ENCODE measurements around the gene CACNA1E.
"Not testable (repeated sequence)": the region's sequence is repeated elsewhere in the genome, so short reads cannot be mapped to it uniquely, and the experiment has no call there.

CACNA1E gene

DNA sequence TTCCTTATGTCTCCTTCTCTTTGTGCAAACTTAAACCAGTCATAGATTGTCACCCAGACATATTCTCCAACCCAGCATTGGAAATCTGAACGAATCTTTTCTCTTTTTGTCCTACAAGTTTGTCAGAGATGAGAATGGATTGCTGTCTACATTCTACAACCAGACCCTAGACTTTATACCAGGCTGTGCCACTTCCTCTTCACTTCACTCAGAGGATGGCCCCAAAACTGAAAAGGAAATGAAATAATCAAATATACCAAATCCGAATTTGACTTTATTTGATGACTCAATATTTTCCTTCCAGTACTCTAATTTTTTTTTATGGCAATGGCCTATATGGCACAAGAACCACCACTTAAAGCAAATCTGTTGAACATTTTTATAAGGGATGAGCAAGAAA, 321.7 kb downstream of the CACNA1E start:
- no peak for DNase-seq (ENCODE audit: low read depth in 2 of 2, low spot score in 1 of 2)

DNA sequence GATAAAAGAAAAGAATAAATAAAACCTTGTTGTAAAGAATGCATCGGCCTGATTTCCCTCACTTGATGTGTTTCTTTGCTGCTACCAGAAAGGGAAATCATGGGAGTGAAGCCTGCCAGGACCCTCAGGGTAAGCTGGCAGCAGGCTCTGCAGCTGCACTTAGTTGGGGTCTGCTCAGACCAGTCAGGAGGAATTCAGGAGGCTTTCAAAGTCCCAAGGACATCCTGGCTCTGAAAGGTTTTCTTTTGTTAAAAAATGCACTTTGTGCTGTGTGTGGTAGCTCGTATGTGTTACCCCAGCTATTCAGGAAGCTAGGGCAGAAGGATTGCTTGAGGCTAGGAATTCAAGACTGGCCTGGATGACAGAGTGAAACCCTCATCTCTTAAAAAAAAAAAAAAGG, 323.4 kb downstream of the CACNA1E start:
- no peak for DNase-seq (ENCODE audit: low read depth in 2 of 2, low spot score in 1 of 2)

DNA sequence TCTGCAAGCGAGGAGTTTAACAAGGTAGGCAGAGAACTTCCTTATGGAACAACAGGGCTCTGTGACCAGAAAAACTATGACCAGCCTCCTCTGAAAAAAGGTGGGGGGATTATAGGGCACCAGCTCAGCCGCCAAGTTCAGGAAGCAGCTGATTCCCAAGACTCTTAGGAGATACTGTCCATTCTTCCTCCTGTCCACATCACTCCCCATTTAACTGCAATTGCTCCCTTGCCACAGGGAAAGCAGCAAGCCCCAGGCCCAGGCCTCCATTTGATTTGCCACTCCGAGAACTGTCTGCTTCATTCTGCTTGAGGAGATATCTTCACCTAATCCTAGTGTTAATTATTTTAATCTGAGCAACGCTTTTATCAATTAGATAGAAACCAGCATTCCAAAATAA, 323.9 kb downstream of the CACNA1E start:
- no peak for DNase-seq (ENCODE audit: low read depth in 2 of 2, low spot score in 1 of 2)

DNA sequence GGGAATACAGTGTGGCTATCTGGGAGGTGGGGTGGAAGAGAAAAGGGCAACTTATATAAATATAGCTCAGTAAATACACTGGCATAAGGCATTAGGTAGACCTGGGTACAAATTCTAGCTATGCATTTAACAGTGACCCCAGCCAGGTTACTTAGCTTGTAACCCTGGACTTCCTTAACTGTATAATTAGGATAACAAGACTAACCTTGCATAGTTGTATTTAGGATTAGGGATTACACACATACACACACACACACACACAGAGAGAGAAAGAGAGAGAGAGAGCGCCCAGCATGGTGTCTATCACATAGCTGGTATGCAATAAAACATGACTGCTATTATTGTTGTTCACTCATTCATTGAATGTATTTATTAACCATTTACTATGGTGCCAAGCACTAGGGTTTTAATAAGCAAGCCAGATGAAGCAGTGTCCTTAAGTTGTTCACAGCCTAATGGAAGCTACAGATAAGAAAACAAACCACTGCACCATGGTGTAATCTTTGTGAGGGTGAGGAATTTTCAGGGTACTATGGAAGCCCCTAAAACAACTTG, 326.8 kb downstream of the CACNA1E start:
- DNase-seq (ENCODE audit: low read depth in 2 of 2, low spot score in 1 of 2), result no peak

DNA sequence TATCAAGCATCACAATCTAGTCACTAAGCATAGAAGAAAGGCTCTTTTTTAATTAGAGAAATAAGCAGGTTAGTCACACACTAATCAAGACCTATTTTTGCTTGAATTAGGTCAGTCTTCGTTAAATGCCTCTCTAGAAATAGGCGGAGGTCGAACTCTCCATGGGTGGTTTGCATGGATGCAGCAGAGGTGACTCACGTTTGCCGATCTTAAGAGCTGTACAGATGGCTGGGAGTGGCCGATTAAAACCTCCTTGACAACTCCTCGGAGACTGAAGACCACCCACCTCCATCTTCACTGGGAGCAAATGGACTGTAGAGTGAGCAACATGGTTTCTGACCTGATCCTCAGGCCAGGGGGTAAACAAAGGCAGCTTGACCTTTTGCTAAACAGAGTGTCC, 328.9 kb downstream of the CACNA1E start:
- DNase-seq (ENCODE audit: low read depth in 2 of 2, low spot score in 1 of 2), result no peak

DNA sequence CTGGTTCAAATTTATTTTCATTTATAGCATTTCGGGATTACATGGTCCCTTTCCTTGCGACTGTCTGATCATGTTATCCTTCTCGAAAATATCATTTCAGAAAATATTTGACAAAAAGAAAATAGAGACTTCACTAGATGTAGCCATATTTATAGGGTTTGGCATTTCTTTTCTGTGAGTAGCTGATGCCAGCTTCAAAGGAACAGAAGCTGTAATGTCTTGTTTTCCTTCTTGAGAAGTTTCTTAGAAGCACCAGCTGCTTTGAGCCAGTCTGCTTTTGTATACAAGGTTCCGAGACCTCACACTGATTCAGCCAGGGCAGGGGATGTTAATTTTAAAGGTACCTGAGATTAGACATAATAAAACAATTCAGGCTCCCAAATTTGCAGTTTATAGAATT, 329.9 kb downstream of the CACNA1E start:
- DNase-seq (ENCODE audit: low read depth in 2 of 2, low spot score in 1 of 2), result no peak

DNA sequence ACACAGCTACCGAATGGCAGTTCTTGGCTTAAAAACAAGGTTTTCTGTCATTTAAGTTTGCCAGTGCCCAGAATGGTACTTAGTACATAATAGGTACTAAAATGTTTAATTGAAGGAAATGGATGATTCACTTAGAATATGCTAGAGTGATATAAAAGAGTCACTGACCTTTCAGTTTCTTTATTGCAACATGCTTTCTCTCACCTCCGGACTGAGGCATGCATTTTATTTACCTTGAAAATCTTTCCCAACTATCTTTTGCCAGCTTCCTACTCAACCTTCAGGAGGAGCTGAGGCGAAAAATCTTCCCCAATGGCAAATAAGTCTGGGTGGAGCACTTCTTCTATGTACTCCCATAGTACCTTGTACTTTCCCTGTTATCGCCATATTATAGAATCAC, 333.3 kb downstream of the CACNA1E start:
- no peak for DNase-seq (ENCODE audit: low read depth in 2 of 2, low spot score in 1 of 2)

DNA sequence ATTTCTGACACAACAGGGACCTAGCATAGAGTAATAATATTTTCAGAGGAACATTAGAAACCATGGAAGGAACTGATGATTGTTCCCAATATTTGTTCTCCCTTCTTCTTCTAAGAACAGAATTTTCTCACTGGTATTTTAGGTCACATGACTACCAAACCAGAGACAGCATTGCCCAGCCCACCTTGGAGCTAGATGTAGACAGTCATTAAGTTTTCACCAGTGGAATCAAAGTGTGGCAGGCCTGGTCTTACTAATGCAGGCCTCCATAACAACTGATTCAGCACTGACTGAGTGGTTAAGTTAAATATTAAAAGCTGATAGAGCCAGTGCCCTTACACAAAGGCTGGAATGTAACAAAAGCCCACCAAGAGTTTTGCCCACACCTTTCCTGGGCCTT, 333.8 kb downstream of the CACNA1E start:
- DNase-seq (ENCODE audit: low read depth in 2 of 2, low spot score in 1 of 2), result no peak

DNA sequence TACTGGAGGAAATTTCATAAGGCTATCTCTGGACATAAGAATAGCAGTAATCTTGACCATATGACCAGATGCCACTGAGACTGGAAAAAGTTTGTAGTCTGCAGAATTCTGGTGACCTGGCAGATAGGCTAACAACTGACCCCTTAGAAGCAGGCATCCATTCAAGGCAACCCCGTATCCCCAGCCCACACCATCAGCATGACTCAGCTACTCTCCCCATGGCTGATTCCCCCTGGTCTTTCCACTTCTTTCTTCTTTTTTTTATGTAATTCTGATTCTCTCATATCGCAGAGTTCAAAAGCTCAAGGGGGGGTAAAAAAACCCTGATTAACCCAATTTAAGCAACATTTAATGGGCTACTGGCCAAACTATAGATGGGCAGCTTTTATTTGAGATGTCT, 335.1 kb downstream of the CACNA1E start:
- DNase-seq (ENCODE audit: low read depth in 2 of 2, low spot score in 1 of 2), result no peak

DNA sequence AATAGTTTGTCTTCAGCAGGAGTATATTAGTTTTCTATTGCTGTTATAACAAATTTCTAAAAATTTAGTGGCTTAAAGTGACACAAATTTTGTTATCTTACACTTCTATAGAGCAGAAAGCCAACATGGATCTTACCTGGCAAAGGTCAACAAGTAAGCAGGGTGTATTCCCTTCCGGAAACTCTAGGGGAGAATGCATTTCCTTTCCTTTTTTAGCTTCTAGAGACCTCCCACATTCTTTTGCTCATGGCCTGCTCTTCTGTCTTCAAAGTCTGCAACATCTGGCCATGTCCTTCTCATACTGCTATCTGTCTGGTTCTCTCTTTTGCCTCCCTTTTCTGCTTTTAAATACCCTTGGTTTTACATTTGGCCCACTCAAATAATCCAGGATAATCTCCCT, 335.6 kb downstream of the CACNA1E start:
- DNase-seq (ENCODE audit: low read depth in 2 of 2, low spot score in 1 of 2), result no peak

DNA sequence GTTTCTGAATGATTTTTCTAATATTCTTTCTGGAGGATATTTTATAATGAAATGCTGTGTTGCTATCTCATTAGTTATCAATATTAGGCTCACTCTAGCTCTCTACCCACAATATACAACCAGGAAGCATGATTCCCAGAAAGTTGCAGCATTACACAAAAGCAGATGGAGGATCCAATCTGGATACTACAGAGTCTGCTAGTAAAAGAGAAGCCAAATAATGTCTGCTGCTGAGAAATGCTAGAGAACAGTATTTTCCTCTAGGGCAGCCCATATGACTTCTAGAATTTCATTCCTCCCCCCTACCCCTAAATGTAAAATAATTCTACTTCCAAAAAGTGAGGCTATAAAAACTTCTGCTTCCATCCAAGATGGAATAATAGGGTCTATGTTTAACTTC, 338.4 kb downstream of the CACNA1E start:
- no peak for DNase-seq (ENCODE audit: low read depth in 2 of 2, low spot score in 1 of 2)

DNA sequence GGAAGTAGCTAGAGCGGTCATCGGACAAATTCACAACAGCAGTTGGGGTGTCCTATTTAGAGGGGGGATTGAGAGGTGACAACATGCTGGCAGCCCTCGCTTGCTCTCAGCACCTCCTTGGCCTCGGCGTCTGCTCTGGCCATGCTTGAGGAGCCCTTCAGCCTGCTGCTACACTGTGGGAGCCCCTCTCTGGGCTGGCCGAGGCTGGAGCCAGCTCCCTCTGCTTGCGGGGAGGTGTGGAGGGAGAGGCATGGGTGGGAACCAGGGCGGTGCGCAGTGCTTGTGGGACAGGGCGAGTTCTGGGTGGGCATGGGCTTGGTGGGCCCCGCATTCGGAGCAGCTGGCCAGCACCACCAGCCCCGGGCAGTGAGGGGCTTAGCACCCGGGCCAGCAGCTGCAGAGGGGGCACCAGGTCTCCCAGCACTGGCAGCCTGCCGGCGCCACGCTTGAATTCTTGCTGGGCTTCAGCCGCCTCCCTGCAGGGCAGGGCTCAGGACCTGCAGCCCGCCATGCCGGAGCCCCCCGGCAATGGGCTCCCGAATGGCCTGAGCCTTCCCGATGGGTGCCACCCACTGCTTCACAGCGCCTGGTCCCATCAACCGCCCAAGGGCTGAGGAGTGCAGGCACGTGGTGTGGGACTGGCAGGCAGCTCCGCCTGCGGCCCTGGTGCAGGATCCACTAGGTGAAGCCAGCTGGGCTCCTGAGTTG, 349.0 kb downstream of the CACNA1E start:
- DNase-seq (ENCODE audit: low read depth in 2 of 2, low spot score in 1 of 2), result not testable (repeated sequence)

DNA sequence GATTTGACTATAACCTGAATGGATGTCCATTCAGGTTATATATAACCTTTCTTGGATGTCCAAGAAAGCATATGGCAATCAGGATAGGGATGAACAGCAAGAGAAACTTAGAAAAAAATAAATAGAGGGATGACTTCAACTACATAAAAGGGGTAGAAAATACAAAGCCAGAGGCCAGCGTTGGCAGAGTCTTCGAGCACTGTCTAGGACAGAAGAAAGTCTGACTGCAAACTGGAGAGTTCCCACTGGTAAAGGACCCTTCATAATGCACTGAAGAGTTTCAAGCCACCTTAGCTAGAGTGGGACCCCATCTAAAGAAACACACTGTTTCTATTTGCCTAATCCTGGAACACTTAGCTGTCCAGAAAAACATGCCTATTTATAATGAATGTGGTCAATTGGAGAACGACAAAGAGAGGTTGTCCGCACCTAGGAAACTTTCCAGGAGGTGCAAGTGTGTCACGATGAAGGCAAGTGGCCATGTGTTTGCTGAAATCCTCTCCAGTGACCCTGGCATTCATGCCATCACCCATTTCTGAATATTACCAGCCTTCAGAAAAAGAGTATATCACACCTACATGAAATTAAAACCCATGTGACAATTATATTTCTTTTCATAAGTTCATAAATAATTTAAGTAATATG, 362.8 kb downstream of the CACNA1E start:
- no peak for DNase-seq (ENCODE audit: low read depth in 2 of 2, low spot score in 1 of 2)

DNA sequence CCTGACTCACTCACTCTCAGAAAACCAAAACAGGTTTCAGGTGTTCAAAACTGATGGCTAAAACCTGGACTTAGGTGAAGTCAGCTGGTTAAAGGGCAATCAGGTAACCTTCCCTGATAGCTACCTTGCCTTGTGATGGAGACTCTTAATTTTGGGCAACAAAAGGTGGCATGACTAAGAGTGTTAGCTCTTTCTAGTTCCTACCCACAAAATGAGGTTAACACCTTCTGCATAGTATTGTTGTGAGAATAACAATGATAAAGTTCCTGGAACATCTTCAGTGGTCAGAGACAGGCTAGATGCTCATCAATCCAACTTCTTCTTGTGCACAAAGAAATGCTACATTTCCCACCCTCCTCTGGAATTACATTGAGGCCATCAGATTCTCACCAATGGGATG, 363.4 kb downstream of the CACNA1E start:
- DNase-seq (ENCODE audit: low read depth in 2 of 2, low spot score in 1 of 2), result no peak

DNA sequence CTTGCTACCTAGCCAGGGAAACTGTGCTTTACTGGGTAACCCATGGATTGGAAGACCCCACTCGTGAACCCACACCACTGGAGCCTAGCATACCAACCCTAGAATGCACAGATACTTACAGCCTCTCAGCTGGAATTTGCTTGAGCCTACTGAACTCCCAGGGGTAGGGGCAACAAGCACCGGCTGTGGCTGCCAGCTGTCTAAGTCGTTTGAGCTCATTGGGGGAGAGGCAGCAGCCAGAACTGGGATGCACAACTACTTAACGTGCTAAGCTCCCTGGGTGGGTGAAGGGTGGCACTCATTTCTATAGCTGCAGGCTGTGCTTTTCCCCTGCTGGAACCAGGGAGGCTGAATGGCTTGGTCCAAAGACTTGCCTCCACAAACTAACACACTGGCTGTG, 365.8 kb downstream of the CACNA1E start:
- DNase-seq (ENCODE audit: low read depth in 2 of 2, low spot score in 1 of 2), result no peak

DNA sequence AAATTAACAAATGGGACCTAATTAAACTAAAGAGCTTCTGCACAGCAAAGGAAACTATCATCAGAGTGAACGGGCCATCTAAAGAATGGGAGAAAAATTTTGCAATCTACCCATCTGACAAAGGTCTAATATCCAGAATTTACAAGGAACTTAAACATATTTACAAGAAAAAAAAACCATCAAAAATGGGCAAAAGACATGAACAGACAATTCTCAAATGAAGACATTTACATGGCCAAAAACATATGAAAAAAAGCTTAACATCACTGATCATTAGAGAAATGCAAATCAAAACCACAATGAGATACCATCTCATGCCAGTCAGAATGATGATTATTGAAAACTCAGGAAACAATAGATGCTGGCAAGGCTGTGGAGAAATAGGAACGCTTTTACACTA, 370.9 kb downstream of the CACNA1E start:
- DNase-seq (ENCODE audit: low read depth in 2 of 2, low spot score in 1 of 2), result not testable (repeated sequence)

DNA sequence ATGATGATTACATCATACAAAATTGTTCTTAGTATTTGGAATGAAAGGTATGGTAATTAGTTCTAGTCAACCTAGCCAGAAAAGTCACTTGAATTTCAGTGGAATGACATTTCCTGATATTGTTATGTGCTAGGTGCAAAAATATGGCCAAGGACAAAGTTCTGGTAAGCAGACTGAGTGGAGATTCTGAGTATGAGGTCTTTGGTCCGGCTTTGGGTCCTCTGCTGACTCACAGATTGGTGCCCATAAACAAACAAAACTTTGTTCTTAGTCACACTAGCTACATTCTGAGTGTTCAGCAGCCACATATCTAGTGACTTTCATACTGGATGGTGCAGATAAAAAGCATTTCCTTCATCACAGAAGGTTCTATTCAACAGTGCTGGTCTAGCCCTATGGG, 372.1 kb downstream of the CACNA1E start:
- no peak for DNase-seq (ENCODE audit: low read depth in 2 of 2, low spot score in 1 of 2)

All from stimulated activated CD8-positive, alpha-beta memory T cell treated with anti-CD3 and anti-CD28 coated beads, Interleukin-4, amount 100 ng/mL, for 1 hour (primary cell).